Esophagus muscularis mucosa (tissue), 4 donors: ENCODE results near the gene VTI1A. TPM values are rescaled to one million over a fixed set of nuclear protein-coding genes. Genes with fewer than 3 reads are reported as not detected.
"Not testable (repeated sequence)": the region's sequence is repeated elsewhere in the genome, so short reads cannot be mapped to it uniquely, and the experiment has no call there.

Source experiments
- DNase-seq: peaks from one replicate; pipeline ENCODE4 v3.0.0-alpha.2; 2017; ENCODE audit errors: extremely low spot score
- H3K27ac ChIP-seq, 4 donors: fragments of 200-600 bp; sonication (generic); replicated peaks in 1 of 4; 1 replicate in 3 of 4; 2 replicates in 1 of 4; pipeline ENCODE4 v1.5.1; 2016 to 2019; ENCODE audit warnings: mild to moderate bottlenecking in 1 of 4
- H3K27me3 ChIP-seq, 4 donors: fragments of 200-600 bp; sonication (generic); one replicate each; pipeline versions ENCODE4 v1.5.1 to v1.6.0; 2016 to 2019
- H3K36me3 ChIP-seq, 4 donors: fragments of 200-600 bp; sonication (generic); one replicate each; pipeline ENCODE4 v1.5.1; 2016 to 2019
- H3K4me1 ChIP-seq, 4 donors: fragments of 200-600 bp; sonication (generic); one replicate each; pipeline ENCODE4 v1.5.1; 2016 to 2019
- H3K4me3 ChIP-seq, 4 donors: fragments of 200-600 bp; sonication (generic); 1 replicate in 2 of 4; 2 replicates in 2 of 4; pipeline ENCODE4 v1.5.1; 2016 to 2019; ENCODE audit warnings: mild to moderate bottlenecking in 4 of 4, moderate library complexity in 1 of 4
- H3K9me3 ChIP-seq, 4 donors: fragments of 200-600 bp; sonication (generic); 1 replicate in 3 of 4; 2 replicates in 1 of 4; pipeline ENCODE4 v1.5.1; 2016 to 2019
- CTCF ChIP-seq, 3 experiments: fragments of 200-600 bp in 2 of 3; fragments of 450-650 bp in 1 of 3; sonication (generic) in 2 of 3; IDR thresholded peaks; one replicate each; pipeline ENCODE4 v1.5.1; 2017 to 2019; ENCODE audit warnings: antibody characterized with exemption in 3 of 3, mild to moderate bottlenecking in 2 of 3, moderate library complexity in 1 of 3
- EP300 ChIP-seq: sonication (generic); formaldehyde crosslinking; IDR thresholded peaks from one replicate; pipeline ENCODE4 v1.6.1; 2017; ENCODE audit warnings: antibody characterized with exemption
- POLR2A ChIP-seq: fragments of 450-650 bp; IDR thresholded peaks from one replicate; pipeline ENCODE4 v1.6.1; 2017; ENCODE audit warnings: antibody characterized with exemption, moderate library complexity, mild to moderate bottlenecking, low read depth
- POLR2AphosphoS5 ChIP-seq, 2 donors: sonication (generic); formaldehyde crosslinking; IDR thresholded peaks; one replicate each; pipeline ENCODE4 v1.6.1; 2017; ENCODE audit warnings: antibody characterized with exemption in 2 of 2
- WGBS: methylation state at CpG from one replicate; pipeline ENCODE4 v1.1.5; 2018; 5-methylcytosine and 5-hydroxymethylcytosine counted together
- intact Hi-C: fragments of 100-400 bp; cut with DNase I; formaldehyde crosslinking; loops from one replicate; pipeline ENCODE4 v1.15.1; 2023
- small RNA-seq, 3 donors: library from RNA; depleted of rRNA; stranded (forward); fragments of <200 nt; gene quantifications; one replicate each; pipeline ENCODE3, GENCODE V24; 2016
- total RNA-seq, 4 donors: library from RNA; depleted of rRNA; stranded (reverse); fragments of >200 nt; gene quantifications; one replicate each; pipeline versions ENCODE4 v1.1.0 to v1.2.1, GENCODE V29; 2016

The VTI1A gene
- total RNA-seq, 4 donors from 2014 or later: 27.6 to 42.7 (median 33.8) TPM

- 93% methylated on average over 4 of the region's 4 CpGs for WGBS
- Histone ChIP-seq H3K9me3 (no peaks in the 10 kb centered on the region), H3K4me1 (no peaks in the 10 kb centered on the region), H3K4me3 (no peak overlapping the region), H3K36me3 (no peaks in the 10 kb centered on the region), H3K27me3 (no peaks in the 10 kb centered on the region), H3K27ac (no peak overlapping the region)
- TF ChIP-seq POLR2A: no peak
- no peak for TF ChIP-seq EP300
- no peak for TF ChIP-seq CTCF (IDR thresholded peaks at IDR 0.05)
- TF ChIP-seq POLR2AphosphoS5 (IDR thresholded peaks at IDR 0.05): no peak
- DNase-seq: no peak
- intact Hi-C loops: no loop called here
Observed at GRCh38 chr10:112855134-112855533, 408.1 kb downstream of the VTI1A start.

- DNase-seq: no peak
- Histone ChIP-seq H3K9me3 (no peaks in the 10 kb centered on the region), H3K4me3 (no peak overlapping the region), H3K27me3 (no peaks in the 10 kb centered on the region), H3K36me3 (no peaks in the 10 kb centered on the region), H3K27ac (no peak overlapping the region), H3K4me1 (no peaks in the 10 kb centered on the region)
- no peak for TF ChIP-seq EP300
- TF ChIP-seq CTCF (IDR thresholded peaks at IDR 0.05): no peak
- no peak for TF ChIP-seq POLR2A
- no peak for TF ChIP-seq POLR2AphosphoS5 (IDR thresholded peaks at IDR 0.05)
- intact Hi-C loops: no loop called here
- WGBS: 93% methylated on average over 5 of the region's 5 CpGs
Observed at GRCh38 chr10:112857493-112857892, 410.5 kb downstream of the VTI1A start.

- intact Hi-C loops: no loop called here
- Histone ChIP-seq H3K27ac (no peak overlapping the region), H3K4me1 (no peaks in the 10 kb centered on the region), H3K9me3 (peaks cover 0 to 12% (median 7%) of the 10 kb centered on the region in 4 donors), H3K36me3 (no peaks in the 10 kb centered on the region), H3K4me3 (no peak overlapping the region), H3K27me3 (no peaks in the 10 kb centered on the region)
- 84% methylated on average over 10 of the region's 10 CpGs for WGBS
- no peak for DNase-seq
- TF ChIP-seq POLR2A: no peak
- no peak for TF ChIP-seq CTCF (IDR thresholded peaks at IDR 0.05)
- no peak for TF ChIP-seq POLR2AphosphoS5 (IDR thresholded peaks at IDR 0.05)
- TF ChIP-seq EP300: no peak
Observed at GRCh38 chr10:112858986-112859651, 412.1 kb downstream of the VTI1A start.

- no peak for DNase-seq
- H3K9me3 ChIP-seq: peaks cover 0 to 15% (median 12%) of the 10 kb centered on the region in 4 donors
- H3K4me1 ChIP-seq: no peaks in the 10 kb centered on the region
- no peak for TF ChIP-seq POLR2A
- TF ChIP-seq CTCF (IDR thresholded peaks at IDR 0.05): no peak
- intact Hi-C loops: no loop called here
- H3K36me3 ChIP-seq: no peaks in the 10 kb centered on the region
- WGBS: 92% methylated on average over 4 of the region's 4 CpGs
- H3K27me3 ChIP-seq: no peaks in the 10 kb centered on the region
- H3K27ac ChIP-seq: no peak overlapping the region
- H3K4me3 ChIP-seq: no peak overlapping the region
Observed at GRCh38 chr10:112859793-112860192, 412.8 kb downstream of the VTI1A start.

- H3K36me3 ChIP-seq, H3K4me1 ChIP-seq, intact Hi-C loops, H3K4me3 ChIP-seq, H3K27me3 ChIP-seq, H3K27ac ChIP-seq, DNase-seq: not testable (repeated sequence)
- WGBS: 89% methylated on average over 2 of the region's 2 CpGs
- H3K9me3 ChIP-seq: peaks cover 0 to 15% (median 12%) of the 10 kb centered on the region in 4 donors
Observed at GRCh38 chr10:112863461-112863860, 416.4 kb downstream of the VTI1A start.

Small RNA genes lying within 50 kb of the gene (small RNA-seq; reads per million reads assigned to genes)
- gene AC022018.1 (0 reads per million in 3 donors), gene MIR4295 (0 reads per million in 3 donors)

Other genes with a start within 250 kb of the VTI1A start
- gene TECTB, start 163.8 kb upstream of the VTI1A start, total RNA-seq: under 1 TPM in 1 of 4 donors, not detected in 3; 0.06 TPM
- 10 to 100 TPM in 3 of 4 donors, 1 to 10 TPM in 1; 6.2 to 11.2 (median 10.8) TPM for gene ACSL5, start 73.1 kb upstream of the VTI1A start, total RNA-seq
- gene ZDHHC6, start 301 bp upstream of the VTI1A start, total RNA-seq: 10 to 100 TPM; 15.6 to 21.2 (median 17.3) TPM